H1 (cell line): ENCODE results near the gene GADD45GIP1. TPM values are rescaled to one million over a fixed set of nuclear protein-coding genes. Genes with fewer than 3 reads are reported as not detected.

ENCODE experiments used
- BACH1 ChIP-seq: IDR thresholded peaks from 2 replicates; pipeline ENCODE4 v1.6.1; 2012; ENCODE audit warnings: low read length, improper control_type of control experiment
- CHD7 ChIP-seq: fragments of 300-600 bp; sonication (generic); IDR thresholded peaks from 2 replicates; pipeline ENCODE4 v1.7.1; 2012; ENCODE audit warnings: low read length, moderate library complexity, mild to moderate bottlenecking, inconsistent platforms; ENCODE audit not compliant: insufficient replicate concordance
- GABPA ChIP-seq: IDR thresholded peaks from 2 replicates; pipeline ENCODE4 v1.6.1; 2011; ENCODE audit warnings: mild to moderate bottlenecking, low read length, moderate library complexity, borderline replicate concordance; ENCODE audit not compliant: insufficient read depth
- HDAC2 ChIP-seq, 2 experiments: fragments of 300-600 bp in 1 of 2; sonication (generic) in 1 of 2; IDR thresholded peaks; 2 replicates each; pipeline ENCODE4 v1.6.1; 2011 to 2012; ENCODE audit warnings: low read depth in 2 of 2, low read length in 2 of 2, mild to moderate bottlenecking in 2 of 2, moderate library complexity in 2 of 2, borderline replicate concordance in 1 of 2, inconsistent platforms in 1 of 2
- POLR2AphosphoS5 ChIP-seq: IDR thresholded peaks from 2 replicates; pipeline ENCODE4 v1.6.1; 2011; ENCODE audit warnings: low read depth, low read length
- RBBP5 ChIP-seq: IDR thresholded peaks from 2 replicates; pipeline ENCODE4 v1.7.1; 2012; ENCODE audit warnings: low read depth, mild to moderate bottlenecking, inconsistent platforms, low read length, moderate library complexity, borderline replicate concordance
- RFX5 ChIP-seq: IDR thresholded peaks from 2 replicates; pipeline ENCODE4 v1.6.1; 2011; ENCODE audit warnings: low read depth, low read length, improper control_type of control experiment, borderline replicate concordance
- RNF2 ChIP-seq: fragments of 200-900, 300-1000 bp; sonication (generic); IDR thresholded peaks from 2 replicates; pipeline ENCODE4 v1.7.1; 2016; ENCODE audit warnings: borderline replicate concordance, low read depth, mild to moderate bottlenecking, antibody characterized with exemption, low read length; ENCODE audit not compliant: poor library complexity, severe bottlenecking; ENCODE audit errors: missing control alignments
- SAP30 ChIP-seq: fragments of 300-600 bp; sonication (generic); IDR thresholded peaks from 2 replicates; pipeline ENCODE4 v1.7.1; 2012; ENCODE audit warnings: low read length, moderate library complexity, mild to moderate bottlenecking, inconsistent platforms; ENCODE audit not compliant: insufficient read depth, insufficient replicate concordance
- SIN3A ChIP-seq, 2 experiments: IDR thresholded peaks in 1 of 2; conservative IDR thresholded peaks in 1 of 2; 2 replicates each; pipeline ENCODE4 v1.6.1; 2011 to 2012; ENCODE audit warnings: low read length in 2 of 2, improper control_type of control experiment in 1 of 2, low read depth in 1 of 2, mild to moderate bottlenecking in 1 of 2
- SP1 ChIP-seq: IDR thresholded peaks from 2 replicates; pipeline ENCODE4 v1.6.1; 2011; ENCODE audit warnings: low read depth, low read length
- polyA plus RNA-seq, 7 experiments: library from polyadenylated mRNA; depleted of rRNA in 3 of 7; stranded (reverse) in 5 of 7; unstranded in 2 of 7; fragments of >200 nt in 5 of 7; fragments of 200-250 nt in 2 of 7; gene quantifications; 1 replicate in 5 of 7; 2 replicates in 1 of 7; 4 replicates in 1 of 7; pipeline versions ENCODE4 v1.2.1 to v1.2.3, GENCODE V29; 2011 to 2013; ENCODE audit warnings: missing spikeins in 2 of 7, mixed read lengths in 2 of 7
- total RNA-seq: library from RNA; stranded (reverse); fragmentation: NEBNext Ultra II Directional; extraction: Animal tissue kit (Norgen Biotek cat#: 25700); gene quantifications from 2 replicates; pipeline ENCODE4 v1.2.1, GENCODE V29; 2021

The GADD45GIP1 gene
- total and polyA plus RNA-seq, 2 of the 8 experiments (the other 6 are each of a cell fraction or from before 2014, with no cell fraction given), result 42.2 to 42.6 TPM

- TF ChIP-seq CHD7 (no peak), SIN3A (conservative IDR thresholded peaks at IDR 0.05 in 1 of 2, IDR thresholded peaks at IDR 0.05 in 1 of 2; ENCODE audit: low read depth in 1 of 2, low read length in 2 of 2) (no peak), RNF2 (no peak), RBBP5 (no peak), RFX5 (no peak), POLR2AphosphoS5 (no peak), BACH1 (no peak), GABPA (no peak), SP1 (no peak), SAP30 (no peak), HDAC2 (IDR thresholded peaks at IDR 0.05; ENCODE audit: borderline replicate concordance in 1 of 2, low read depth in 2 of 2, low read length in 2 of 2) (no peak)
These were observed 36.5 kb upstream of the GADD45GIP1 start (continued) for GRCh38 chr19:12993562-12993961.
